Measurements from ENCODE around the gene HIGD1C. TPM values are rescaled to one million over a fixed set of nuclear protein-coding genes. Genes with fewer than 3 reads are reported as not detected.

HIGD1C gene
- total RNA-seq, 1 experiment from 2014 or later: not detected

DNA sequence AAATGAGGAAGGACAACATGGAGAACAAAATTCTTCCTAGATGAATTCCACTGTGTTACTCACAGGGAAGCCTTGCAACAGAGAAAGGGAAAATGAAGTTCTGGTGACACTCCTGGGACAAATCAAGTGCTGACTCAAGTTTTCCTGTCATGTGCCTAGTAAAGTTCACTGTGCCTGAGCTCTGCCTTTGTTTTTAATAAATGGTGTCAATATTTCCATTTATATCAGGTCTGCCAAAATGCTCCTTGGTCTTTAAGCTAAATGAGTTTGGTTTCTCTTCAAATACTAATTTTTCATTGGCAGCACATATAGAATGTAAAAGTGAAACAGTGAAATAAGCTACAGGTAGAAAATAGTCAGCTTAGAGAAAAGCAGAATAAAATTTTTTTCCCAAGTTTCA is 33.0 kb downstream of the HIGD1C start:
- H3K9me3 ChIP-seq (replicated peaks): 0 out of 2 replicates have a peak, but pooled peaks cover 3% of the 10 kb centered on the region
- no peak for DNase-seq
- H3K4me3 ChIP-seq: no peak overlapping the region
- peaks cover 27% of the 10 kb centered on the region for H3K36me3 ChIP-seq
- no peaks in the 10 kb centered on the region for H3K27me3 ChIP-seq
- H3K27ac ChIP-seq: no peak overlapping the region
- no peaks in the 10 kb centered on the region; the same call in 1 of the 2 replicates for H3K4me1 ChIP-seq

DNA sequence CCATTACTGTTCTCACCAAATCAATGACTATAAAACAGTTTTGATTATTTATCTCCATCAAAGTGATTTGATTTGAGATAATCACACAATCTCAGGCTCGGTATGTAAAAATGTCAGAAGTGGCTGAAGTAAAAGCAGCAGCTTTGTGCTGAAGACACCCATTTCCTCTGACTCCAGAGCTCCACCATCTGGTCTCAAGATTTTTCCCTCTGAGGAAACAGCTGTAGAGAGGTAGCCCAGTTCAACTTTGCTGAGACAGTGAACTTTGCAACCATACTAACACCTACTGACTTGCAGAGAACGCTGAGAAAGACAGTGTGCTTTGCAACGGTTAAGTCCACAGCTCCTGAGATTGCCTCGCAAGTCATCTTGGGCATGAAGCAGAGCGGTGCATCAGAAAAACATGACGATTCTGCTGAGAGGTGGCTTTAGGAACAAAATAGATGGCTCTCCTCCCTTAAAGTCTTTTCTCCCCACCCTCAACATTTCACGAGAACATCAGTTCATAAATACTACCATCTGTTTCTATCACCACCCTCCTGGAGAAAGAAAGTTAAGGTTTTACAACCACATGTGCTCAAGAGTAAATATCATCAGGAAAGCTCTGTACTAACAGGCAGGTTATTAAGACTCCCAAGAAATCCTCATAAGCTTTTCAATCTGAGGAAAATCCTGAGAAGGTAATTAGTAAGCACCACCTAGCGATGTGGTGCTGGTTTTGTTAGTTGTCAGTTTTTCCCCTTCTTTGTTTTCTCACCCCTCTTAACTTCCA is 34.8 kb downstream of the HIGD1C start:
- peaks cover 43% of the 10 kb centered on the region for H3K36me3 ChIP-seq
- H3K4me3 ChIP-seq: no peak overlapping the region
- H3K4me1 ChIP-seq: no peaks in the 10 kb centered on the region; the same call in 1 of the 2 replicates
- 0 out of 2 replicates have a peak, but pooled peaks cover 3% of the 10 kb centered on the region for H3K9me3 ChIP-seq (replicated peaks)
- H3K27ac ChIP-seq: no peak overlapping the region
- H3K27me3 ChIP-seq: no peaks in the 10 kb centered on the region
- peak; percentile 13 to 57 for DNase-seq

DNA sequence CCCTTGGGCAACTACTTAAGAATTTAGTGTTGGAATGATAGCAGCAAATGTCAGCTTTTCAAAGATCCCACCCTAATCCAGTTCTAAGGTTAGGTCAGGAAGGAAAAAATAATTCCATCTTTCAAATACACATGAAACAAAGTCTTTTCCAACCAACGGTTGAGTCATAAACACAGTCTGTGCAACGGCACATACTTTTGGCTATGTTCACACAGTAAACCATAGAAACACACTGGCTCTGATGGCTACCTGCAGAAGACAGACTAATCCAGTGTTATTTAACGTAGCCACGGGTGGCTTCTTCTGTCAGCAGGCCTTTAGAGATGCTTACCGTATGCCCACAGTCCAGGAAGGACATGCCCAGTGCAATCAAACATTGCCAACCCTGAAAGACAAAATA is 35.7 kb downstream of the HIGD1C start:
- no peak for DNase-seq
- Histone ChIP-seq H3K4me3 (no peak overlapping the region), H3K27ac (no peak overlapping the region), H3K27me3 (no peaks in the 10 kb centered on the region), H3K9me3 (replicated peaks) (0 out of 2 replicates have a peak, but pooled peaks cover 3% of the 10 kb centered on the region), H3K4me1 (no peaks in the 10 kb centered on the region; the same call in 1 of the 2 replicates), H3K36me3 (peaks cover 50% of the 10 kb centered on the region)

DNA sequence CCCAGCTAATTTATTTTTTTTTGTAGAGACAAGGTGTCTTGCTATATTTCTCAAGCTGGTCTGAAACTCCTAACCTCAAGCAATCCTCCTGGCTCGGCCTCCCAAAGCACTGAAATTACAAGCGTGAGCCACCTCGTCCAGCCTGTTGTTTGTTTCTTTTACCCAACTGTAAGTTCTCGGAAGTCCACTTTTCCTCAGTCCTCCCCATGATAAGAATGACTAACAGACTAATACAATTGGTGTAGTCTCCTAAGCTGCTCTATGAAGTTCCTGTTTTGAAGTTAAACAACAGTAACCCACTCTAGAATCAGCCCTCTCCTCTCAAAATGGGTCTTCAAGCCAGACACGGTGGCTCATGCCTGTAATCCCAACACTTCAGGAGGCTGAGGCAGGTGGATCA is 36.5 kb downstream of the HIGD1C start:
- Histone ChIP-seq H3K9me3 (replicated peaks) (0 out of 2 replicates have a peak, but pooled peaks cover 3% of the 10 kb centered on the region), H3K4me3 (no peak overlapping the region), H3K36me3 (peaks cover 50% of the 10 kb centered on the region), H3K4me1 (no peaks in the 10 kb centered on the region; the same call in 1 of the 2 replicates), H3K27me3 (no peaks in the 10 kb centered on the region), H3K27ac (no peak overlapping the region)
- no peak for DNase-seq

DNA sequence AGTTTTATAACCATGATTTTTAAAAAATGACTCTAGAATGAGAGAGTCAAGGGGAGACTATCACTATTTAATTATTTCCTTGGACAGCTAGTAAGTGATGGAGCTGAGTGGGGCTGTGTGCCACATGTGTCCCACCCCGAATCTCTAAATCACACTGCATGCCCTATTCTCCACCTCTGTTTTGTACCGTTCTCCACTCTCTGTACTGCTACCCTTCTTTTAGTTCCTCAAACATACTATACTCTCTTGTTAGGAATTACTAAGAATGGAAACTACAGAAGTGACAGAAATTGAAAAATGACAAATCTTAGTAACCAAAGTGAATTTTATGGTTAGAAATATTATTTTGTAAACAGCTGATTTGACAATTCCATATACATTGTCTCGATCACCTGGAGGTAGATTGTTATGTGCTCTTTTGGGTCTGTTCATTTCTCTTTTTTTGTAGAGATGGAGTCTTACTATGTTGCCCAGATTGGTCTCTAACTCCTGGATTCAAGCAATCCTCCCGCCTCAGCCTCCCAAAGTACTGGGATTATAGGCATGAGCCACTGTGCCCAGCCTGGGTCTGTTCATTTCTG is 37.9 kb downstream of the HIGD1C start:
- no peak overlapping the region for H3K27ac ChIP-seq
- no peak for DNase-seq
- H3K4me1 ChIP-seq: no peaks in the 10 kb centered on the region
- H3K36me3 ChIP-seq: peaks cover 58% of the 10 kb centered on the region
- H3K9me3 ChIP-seq (replicated peaks): no peaks in the 10 kb centered on the region
- H3K4me3 ChIP-seq: no peak overlapping the region
- H3K27me3 ChIP-seq: no peaks in the 10 kb centered on the region

DNA sequence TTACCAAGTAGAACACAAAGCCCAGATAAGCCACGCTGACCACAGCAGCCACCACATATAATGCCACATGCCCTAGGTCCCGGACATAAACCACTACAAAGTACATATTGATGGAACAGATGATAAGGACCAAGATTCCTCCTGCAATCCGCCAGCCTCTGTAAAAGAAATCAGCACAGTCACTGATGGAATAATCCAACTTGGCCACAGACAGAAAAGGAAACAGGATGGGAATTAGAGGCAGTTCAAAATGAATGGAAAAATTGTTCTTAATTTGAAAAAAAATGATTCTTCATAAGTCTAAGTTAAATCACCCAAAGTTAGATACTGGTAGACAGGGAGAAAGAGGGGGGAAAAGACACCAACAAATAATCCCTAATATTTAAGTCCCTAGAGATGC is 38.4 kb downstream of the HIGD1C start:
- Histone ChIP-seq H3K27ac (no peak overlapping the region), H3K36me3 (peaks cover 62% of the 10 kb centered on the region), H3K9me3 (replicated peaks) (no peaks in the 10 kb centered on the region), H3K4me1 (no peaks in the 10 kb centered on the region), H3K4me3 (no peak overlapping the region), H3K27me3 (no peaks in the 10 kb centered on the region)
- DNase-seq: no peak

DNA sequence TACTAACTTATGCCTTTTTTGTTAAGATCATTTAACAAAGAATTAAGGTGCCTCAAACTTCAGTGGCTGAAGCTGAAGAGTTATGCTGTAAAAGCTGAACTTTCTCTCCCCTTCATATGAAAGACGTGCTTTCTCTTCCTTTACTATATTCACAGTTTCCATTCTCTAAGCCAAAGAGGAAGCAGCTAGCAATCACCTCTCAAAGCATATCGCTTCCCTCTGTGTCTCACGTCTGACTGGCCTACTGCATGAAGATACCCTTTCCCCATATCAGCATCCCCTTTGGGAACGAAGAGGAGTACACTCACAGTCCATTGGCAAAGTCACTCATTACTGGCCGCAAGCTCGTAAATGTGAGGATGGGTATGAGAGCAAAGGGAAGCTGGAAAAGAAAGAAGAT is 38.9 kb downstream of the HIGD1C start:
- Histone ChIP-seq H3K9me3 (replicated peaks) (no peaks in the 10 kb centered on the region), H3K4me3 (no peak overlapping the region), H3K27me3 (no peaks in the 10 kb centered on the region), H3K4me1 (no peaks in the 10 kb centered on the region), H3K36me3 (peaks cover 62% of the 10 kb centered on the region), H3K27ac (no peak overlapping the region)
- DNase-seq: no peak

DNA sequence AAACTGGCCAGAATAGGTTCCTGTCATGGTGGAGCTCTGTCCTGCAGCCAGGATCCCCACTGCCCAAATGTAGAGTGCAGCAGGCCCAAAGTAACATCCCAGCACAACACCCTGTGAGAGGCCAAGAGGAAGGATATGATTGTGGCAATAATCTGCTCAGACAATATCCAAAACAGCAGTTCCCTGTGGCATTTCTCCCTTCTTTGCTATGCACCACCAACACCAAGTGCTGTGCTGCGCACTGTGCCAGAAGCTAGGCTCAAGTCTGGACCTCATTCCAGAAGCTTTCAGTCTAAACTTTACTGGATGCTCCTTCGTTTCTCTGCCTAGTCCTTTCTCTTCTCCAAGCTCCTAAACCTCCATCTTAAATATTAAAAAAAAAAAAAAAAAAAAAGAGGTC is 40.5 kb downstream of the HIGD1C start:
- H3K27ac ChIP-seq: no peak overlapping the region
- H3K36me3 ChIP-seq: peaks cover 59% of the 10 kb centered on the region

DNA sequence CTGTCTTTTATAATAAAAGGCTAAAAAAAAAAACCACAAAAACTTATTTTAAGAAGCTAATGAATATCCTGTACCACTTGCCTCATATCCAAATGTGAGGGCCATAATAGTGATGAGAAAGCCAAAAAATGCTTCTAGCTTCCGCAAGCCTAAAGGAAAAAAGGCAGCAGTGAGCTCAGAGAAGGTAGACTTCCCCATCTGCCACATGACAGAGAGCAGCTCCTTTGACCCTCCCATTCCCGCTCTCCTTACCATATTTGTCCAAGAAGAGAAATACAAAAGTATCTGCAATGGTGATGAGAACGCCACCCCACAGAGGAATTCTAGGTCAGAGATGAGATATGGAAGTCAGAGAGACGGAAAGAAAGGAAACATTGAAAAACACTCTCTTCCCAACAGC is 46.7 kb downstream of the HIGD1C start:
- H3K36me3 ChIP-seq: peaks cover 42% of the 10 kb centered on the region
- no peak overlapping the region for H3K4me3 ChIP-seq
- no peaks in the 10 kb centered on the region for H3K4me1 ChIP-seq
- no peak overlapping the region for H3K27ac ChIP-seq
- DNase-seq: no peak
- no peaks in the 10 kb centered on the region for H3K27me3 ChIP-seq
- H3K9me3 ChIP-seq (replicated peaks): no peaks in the 10 kb centered on the region

More for the DNA sequence above, 40.5 kb downstream of the HIGD1C start:
- peak in 1 of 2 experiments; percentile 25 for DNase-seq
- Histone ChIP-seq H3K4me3 (no peak overlapping the region), H3K9me3 (replicated peaks) (no peaks in the 10 kb centered on the region), H3K4me1 (no peaks in the 10 kb centered on the region), H3K27me3 (no peaks in the 10 kb centered on the region)

DNA sequence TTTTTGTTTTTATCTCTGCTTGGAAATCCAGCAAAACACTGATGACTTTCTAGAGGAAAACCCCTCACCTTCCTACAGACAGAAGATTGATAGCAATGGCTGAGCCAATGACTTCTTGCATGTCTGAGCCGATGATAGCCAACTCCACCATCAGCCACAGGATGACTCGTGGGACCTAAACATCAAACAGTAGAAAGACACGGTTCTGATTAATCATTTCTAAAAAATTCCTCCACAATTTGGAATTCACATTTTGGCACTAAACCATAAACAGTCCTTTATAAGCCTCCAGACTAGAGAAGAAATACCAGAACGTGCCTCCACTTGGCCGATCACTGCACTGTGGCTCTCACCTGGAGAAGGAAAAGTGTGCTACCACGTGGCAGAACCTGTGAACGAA is 47.9 kb downstream of the HIGD1C start:
- Histone ChIP-seq H3K4me3 (no peak overlapping the region), H3K27me3 (no peaks in the 10 kb centered on the region), H3K36me3 (peaks cover 46% of the 10 kb centered on the region), H3K9me3 (replicated peaks) (no peaks in the 10 kb centered on the region), H3K4me1 (no peaks in the 10 kb centered on the region), H3K27ac (no peak overlapping the region)
- DNase-seq: no peak

DNA sequence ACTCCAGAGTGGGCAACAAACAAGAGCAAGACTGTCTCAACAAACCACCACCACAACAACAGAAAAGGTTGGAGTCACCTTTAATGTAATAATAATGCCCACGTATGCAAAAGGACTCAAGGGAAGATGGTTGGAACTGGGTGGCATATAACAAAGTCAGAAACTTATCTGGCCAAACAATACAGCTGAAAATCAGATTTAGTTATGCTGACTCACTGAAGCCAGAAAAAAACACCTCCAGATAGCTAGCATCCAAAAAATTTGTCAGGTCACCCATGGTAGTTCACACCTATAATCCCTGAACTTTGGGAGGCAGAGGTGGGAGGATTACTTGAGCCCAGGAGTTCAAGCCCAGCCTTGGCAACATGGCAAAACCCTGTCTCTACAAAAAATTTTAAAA is 49.5 kb downstream of the HIGD1C start:
- H3K27ac ChIP-seq: no peak overlapping the region
- H3K36me3 ChIP-seq: peaks cover 37% of the 10 kb centered on the region
- H3K4me1 ChIP-seq: no peaks in the 10 kb centered on the region
- H3K4me3 ChIP-seq: no peak overlapping the region
- no peaks in the 10 kb centered on the region for H3K9me3 ChIP-seq (replicated peaks)
- DNase-seq: no peak
- H3K27me3 ChIP-seq: no peaks in the 10 kb centered on the region

DNA sequence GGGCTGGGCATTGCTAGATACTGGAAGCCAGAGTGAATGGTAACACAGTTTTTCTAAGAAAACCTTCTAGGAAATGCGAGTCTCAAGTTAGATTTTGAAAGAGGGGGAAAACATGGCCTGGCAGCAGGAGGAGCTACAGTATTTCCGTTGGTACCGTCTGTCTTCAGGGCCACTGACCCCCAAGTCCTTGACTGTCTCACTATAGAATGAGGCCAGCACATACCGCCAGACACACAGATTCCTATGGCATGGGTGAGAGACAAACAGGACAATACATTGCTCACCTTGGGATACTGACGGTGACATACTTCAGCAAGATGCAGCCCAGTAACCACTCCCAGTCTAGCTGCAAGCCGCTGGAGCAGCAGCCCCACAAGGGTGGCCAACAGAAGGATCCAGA is 52.2 kb downstream of the HIGD1C start:
- Histone ChIP-seq H3K9me3 (replicated peaks) (no peaks in the 10 kb centered on the region), H3K27ac (no peak overlapping the region), H3K4me3 (no peak overlapping the region), H3K4me1 (no peaks in the 10 kb centered on the region), H3K27me3 (no peaks in the 10 kb centered on the region), H3K36me3 (peaks cover 50% of the 10 kb centered on the region)
- DNase-seq: no peak

DNA sequence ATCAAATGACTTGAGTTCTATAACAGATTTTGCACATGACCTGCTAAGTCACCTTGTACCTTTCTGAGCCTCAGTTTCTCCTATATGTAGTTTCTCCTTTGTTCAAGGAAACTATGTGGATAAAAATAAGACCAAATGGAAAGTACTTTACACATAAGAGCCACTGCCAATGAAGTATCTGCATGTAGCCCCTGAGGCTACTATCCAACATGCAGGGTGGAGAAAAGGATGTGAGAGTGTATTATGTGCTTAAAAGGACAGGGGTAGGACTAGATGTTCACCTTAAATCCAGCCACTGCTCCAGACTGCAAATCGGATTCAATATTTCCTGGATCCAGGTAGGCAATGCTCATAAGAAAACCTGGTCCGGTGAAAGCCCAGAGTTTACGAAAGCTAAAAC is 52.7 kb downstream of the HIGD1C start:
- H3K9me3 ChIP-seq (replicated peaks): no peaks in the 10 kb centered on the region
- no peaks in the 10 kb centered on the region for H3K27me3 ChIP-seq
- no peak overlapping the region for H3K27ac ChIP-seq
- no peak for DNase-seq
- H3K4me1 ChIP-seq: no peaks in the 10 kb centered on the region
- no peak overlapping the region for H3K4me3 ChIP-seq
- peaks cover 47% of the 10 kb centered on the region for H3K36me3 ChIP-seq

DNA sequence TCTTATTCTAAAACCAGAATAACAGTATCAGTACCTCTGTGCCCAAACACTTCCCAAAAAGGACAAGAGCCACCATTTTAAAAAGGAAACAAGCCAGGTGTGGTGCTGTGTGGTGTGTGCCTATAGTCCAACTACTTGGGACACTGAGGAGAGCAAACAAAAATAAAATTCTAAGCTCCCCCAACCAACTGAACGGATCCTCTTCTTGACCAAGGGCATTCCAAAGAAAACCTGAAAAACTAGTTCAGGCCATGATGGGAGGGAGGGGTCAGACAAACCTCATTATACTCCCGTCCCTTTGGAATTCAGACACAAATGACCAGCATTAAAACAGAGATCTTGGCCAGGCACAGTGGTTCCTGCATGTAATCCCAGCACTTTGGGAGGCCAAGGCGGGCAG is 53.3 kb downstream of the HIGD1C start:
- peaks cover 41% of the 10 kb centered on the region for H3K36me3 ChIP-seq
- no peak overlapping the region for H3K27ac ChIP-seq
- no peak for DNase-seq
- H3K27me3 ChIP-seq: no peaks in the 10 kb centered on the region
- no peaks in the 10 kb centered on the region for H3K9me3 ChIP-seq (replicated peaks)
- no peak overlapping the region for H3K4me3 ChIP-seq
- no peaks in the 10 kb centered on the region for H3K4me1 ChIP-seq

DNA sequence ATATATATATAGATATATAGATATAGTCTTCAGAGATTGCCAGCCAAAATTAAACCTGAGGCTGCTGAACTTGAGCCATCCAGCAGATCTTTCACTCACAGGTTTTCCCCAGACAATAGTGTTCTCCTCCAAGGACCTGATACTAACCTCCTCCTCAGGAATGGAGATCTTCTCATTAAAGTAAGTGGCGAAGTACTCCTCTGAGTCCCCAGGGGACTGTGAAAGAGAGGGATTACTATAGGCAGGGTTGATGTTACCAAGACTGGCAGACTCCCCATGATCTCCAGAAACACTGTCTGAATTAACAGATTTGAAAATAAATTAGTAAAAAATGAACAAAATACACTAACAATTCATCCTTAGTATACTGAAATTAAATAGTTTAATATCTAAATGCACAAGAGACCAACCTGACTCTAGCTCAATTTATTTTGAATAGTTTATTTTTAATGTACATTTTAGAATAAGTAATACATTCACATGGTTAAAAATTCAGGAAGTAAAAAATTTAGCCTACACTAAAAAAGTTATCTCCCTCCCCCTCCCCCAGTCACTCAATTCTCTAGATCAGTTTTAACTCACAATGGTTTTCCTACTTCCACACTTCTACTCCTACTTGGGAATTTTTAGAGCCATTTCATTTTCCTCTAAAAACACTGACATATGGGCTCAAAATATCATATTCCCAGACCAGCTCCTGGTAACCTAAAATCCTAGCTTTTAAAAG is 56.1 kb downstream of the HIGD1C start:
- Histone ChIP-seq H3K27ac (no peak overlapping the region), H3K9me3 (replicated peaks) (no peaks in the 10 kb centered on the region; the same call in 1 of the 2 replicates), H3K36me3 (peaks cover 32% of the 10 kb centered on the region), H3K4me1 (peaks cover 15% of the 10 kb centered on the region), H3K27me3 (no peaks in the 10 kb centered on the region), H3K4me3 (no peak overlapping the region)
- DNase-seq: no peak

Data from SJCRH30 (cell line).